Gastrocnemius medialis (tissue), 4 donors: Measurements from ENCODE around the gene DNAJC30. TPM values are rescaled to one million over a fixed set of nuclear protein-coding genes. Genes with fewer than 3 reads are reported as not detected.

ENCODE experiments used
- ATAC-seq, 2 donors: fragments of 150-250 bp; one replicate each; pipeline ENCODE4 v1.9.1; 2016
- DNase-seq, 2 donors: peaks; one replicate each; pipeline ENCODE4 v3.0.0-alpha.2; 2019
- H3K27ac ChIP-seq, 4 donors: fragments of 200-600 bp; sonication (generic); 1 replicate in 1 of 4; 2 replicates in 3 of 4; pipeline ENCODE4 v1.5.1; 2016 to 2018; ENCODE audit warnings: mild to moderate bottlenecking in 2 of 4, moderate library complexity in 1 of 4
- H3K27me3 ChIP-seq, 3 donors: fragments of 200-600 bp; sonication (generic) in 2 of 3; 1 replicate in 1 of 3; 2 replicates in 2 of 3; pipeline versions ENCODE4 v1.5.1 to v1.6.0; 2016 to 2019; ENCODE audit warnings: mild to moderate bottlenecking in 1 of 3, moderate library complexity in 1 of 3
- H3K36me3 ChIP-seq, 2 donors: fragments of 200-600 bp; sonication (generic) in 1 of 2; one replicate each; pipeline ENCODE4 v1.5.1; 2017 to 2018
- H3K4me1 ChIP-seq, 2 donors: fragments of 200-600 bp; sonication (generic) in 1 of 2; one replicate each; pipeline ENCODE4 v1.5.1; 2016 to 2017; ENCODE audit warnings: mild to moderate bottlenecking in 2 of 2
- H3K4me3 ChIP-seq, 4 donors: fragments of 200-600 bp; sonication (generic) in 3 of 4; 1 replicate in 1 of 4; 2 replicates in 3 of 4; pipeline ENCODE4 v1.5.1; 2016 to 2019; ENCODE audit warnings: mild to moderate bottlenecking in 2 of 4
- H3K9me3 ChIP-seq, 3 donors: fragments of 200-600 bp; sonication (generic) in 2 of 3; 1 replicate in 1 of 3; 2 replicates in 2 of 3; pipeline ENCODE4 v1.5.1; 2016 to 2019
- CTCF ChIP-seq, 5 experiments: fragments of 450-650 bp in 3 of 5; fragments of 200-600 bp in 2 of 5; sonication (generic) in 2 of 5; IDR thresholded peaks in 4 of 5; conservative IDR thresholded peaks in 1 of 5; 1 replicate in 4 of 5; 2 replicates in 1 of 5; pipeline ENCODE4 v1.5.1; 2016 to 2019; ENCODE audit warnings: antibody characterized with exemption in 5 of 5, mild to moderate bottlenecking in 3 of 5, moderate library complexity in 3 of 5
- POLR2A ChIP-seq, 2 donors: fragments of 450-650 bp; IDR thresholded peaks; one replicate each; pipeline ENCODE4 v1.6.1; 2017; ENCODE audit warnings: antibody characterized with exemption in 2 of 2, mild to moderate bottlenecking in 2 of 2, moderate library complexity in 2 of 2
- in situ Hi-C, 4 donors: fragments of 200-750 bp; cut with MboI; loops; one replicate each; pipeline versions ENCODE4 v1.15.0 to v1.8.0; 2017; ENCODE audit warnings: low sequenced_read_pairs in 4 of 4
- intact Hi-C: fragments of 100-400 bp; cut with DNase I; formaldehyde crosslinking; loops from one replicate; pipeline ENCODE4 v1.15.1; 2023; ENCODE audit warnings: low total_unique reads
- total RNA-seq, 4 donors: library from RNA; depleted of rRNA; stranded (reverse); fragments of >200 nt; gene quantifications; one replicate each; pipeline versions ENCODE4 v1.1.0 to v1.2.3, GENCODE V29; 2016

The DNAJC30 gene
- total RNA-seq, 4 donors from 2014 or later, result 3.9 to 10.5 (median 5.6) TPM

GRCh38 chr7:73702665-73703064 lies 19.4 kb upstream of the DNAJC30 start:
- no peak for TF ChIP-seq CTCF (IDR thresholded peaks at IDR 0.05 in 4 of 5, conservative IDR thresholded peaks at IDR 0.05 in 1 of 5)
- no peak for TF ChIP-seq POLR2A (IDR thresholded peaks at IDR 0.05)
- Histone ChIP-seq H3K27ac (no peak overlapping the region), H3K9me3 (no peaks in the 10 kb centered on the region), H3K4me3 (no peak overlapping the region), H3K36me3 (peaks cover 0 to 22% of the 10 kb centered on the region in 2 donors), H3K4me1 (no peaks in the 10 kb centered on the region), H3K27me3 (no peaks in the 10 kb centered on the region)
- intact Hi-C loops (no loop called here), in situ Hi-C loops (no loop called here)
- no peak for ATAC-seq
- DNase-seq, result no peak

- in situ Hi-C loops, result no loop called here
These were observed 19.0 kb upstream of the DNAJC30 start for GRCh38 chr7:73702226-73702625.

GRCh38 chr7:73701357-73701995 lies 18.2 kb upstream of the DNAJC30 start:
- Histone ChIP-seq H3K4me3 (no peak overlapping the region), H3K36me3 (peaks cover 0 to 34% of the 10 kb centered on the region in 2 donors), H3K4me1 (no peaks in the 10 kb centered on the region), H3K9me3 (no peaks in the 10 kb centered on the region), H3K27ac (no peak overlapping the region), H3K27me3 (no peaks in the 10 kb centered on the region)
- intact Hi-C loops (no loop called here), in situ Hi-C loops (no loop called here)
- DNase-seq, result no peak
- TF ChIP-seq CTCF (IDR thresholded peaks at IDR 0.05 in 4 of 5, conservative IDR thresholded peaks at IDR 0.05 in 1 of 5), result peak in 3 of 5 experiments; percentile 26 to 51 (median 30)
- no peak for TF ChIP-seq POLR2A (IDR thresholded peaks at IDR 0.05)
- ATAC-seq, result peak in 1 of 2 donors; percentile 55

More at GRCh38 chr7:73702226-73702625, 19.0 kb upstream of the DNAJC30 start:
- TF ChIP-seq POLR2A (IDR thresholded peaks at IDR 0.05), result no peak
- TF ChIP-seq CTCF (IDR thresholded peaks at IDR 0.05 in 4 of 5, conservative IDR thresholded peaks at IDR 0.05 in 1 of 5), result no peak
- Histone ChIP-seq H3K4me1 (no peaks in the 10 kb centered on the region), H3K4me3 (no peak overlapping the region), H3K27ac (no peak overlapping the region), H3K9me3 (no peaks in the 10 kb centered on the region), H3K27me3 (no peaks in the 10 kb centered on the region), H3K36me3 (peaks cover 0 to 27% of the 10 kb centered on the region in 2 donors)
- ATAC-seq (no peak), DNase-seq (no peak)
- intact Hi-C loops, result no loop called here

GRCh38 chr7:73700581-73701134 lies 17.4 kb upstream of the DNAJC30 start:
- H3K4me1 ChIP-seq, result no peaks in the 10 kb centered on the region
- in situ Hi-C loops (no loop called here), intact Hi-C loops (no loop called here)
- H3K27me3 ChIP-seq, result no peaks in the 10 kb centered on the region
- TF ChIP-seq CTCF (IDR thresholded peaks at IDR 0.05 in 4 of 5, conservative IDR thresholded peaks at IDR 0.05 in 1 of 5) (no peak), POLR2A (IDR thresholded peaks at IDR 0.05) (no peak)
- no peak overlapping the region for H3K27ac ChIP-seq
- DNase-seq (no peak), ATAC-seq (no peak)
- no peaks in the 10 kb centered on the region for H3K9me3 ChIP-seq
- H3K36me3 ChIP-seq, result peaks cover 0 to 42% of the 10 kb centered on the region in 2 donors
- H3K4me3 ChIP-seq, result no peak overlapping the region
